GM12874 (cell line): ENCODE results near the gene ZNF235.

Source experiments
- CTCF ChIP-seq: IDR thresholded peaks from 2 replicates; pipeline ENCODE4 v1.5.1; 2011; ENCODE audit warnings: low read depth, mild to moderate bottlenecking, control low read depth, low read length, moderate library complexity; ENCODE audit not compliant: insufficient read depth

ZNF235 gene

GRCh38 chr19:44258136-44258535 is 46.7 kb downstream of the ZNF235 start:
- no peak for TF ChIP-seq CTCF

GRCh38 chr19:44255705-44256411 is 49.0 kb downstream of the ZNF235 start:
- no peak for TF ChIP-seq CTCF

GRCh38 chr19:44254496-44254895 is 50.3 kb downstream of the ZNF235 start:
- TF ChIP-seq CTCF = no peak

- no peak for TF ChIP-seq CTCF
Observed at GRCh38 chr19:44236384-44236783, 68.4 kb downstream of the ZNF235 start.
